SK-N-SH (cell line): ENCODE data around the gene HS3ST5. TPM values are rescaled to one million over a fixed set of nuclear protein-coding genes. Genes with fewer than 3 reads are reported as not detected.

ENCODE experiments used
- CTCF ChIA-PET: fragments of 300-600, 350-600 bp; formaldehyde crosslinking; extraction: SDS; loops from one replicate; lab custom pipeline; 2021; lab: Yijun Ruan, JAX
- POLR2A ChIA-PET: fragments of 350-600 bp; sonication (Branson Sonifier 250); formaldehyde crosslinking; extraction: SDS; loops from one replicate; lab custom pipeline; 2020; ENCODE audit warnings: antibody characterized with exemption, inconsistent platforms; lab: Yijun Ruan, JAX
- DNase-seq: peaks from one replicate; pipeline ENCODE4 v3.0.0; 2012
- H2AFZ ChIP-seq: fragments of 200-600 bp; sonication (generic); 2 replicates; pipeline ENCODE4 v1.8.1; 2016; ENCODE audit warnings: antibody characterized with exemption, mild to moderate bottlenecking, low read depth
- H3F3A ChIP-seq: fragments of 200-600 bp; sonication (generic); replicated peaks from 2 replicates; pipeline ENCODE3; 2016; ENCODE audit warnings: antibody characterized with exemption, mild to moderate bottlenecking; ENCODE audit not compliant: insufficient read depth
- H3K27ac ChIP-seq, 2 experiments: fragments of 200-500 bp in 1 of 2; fragments of 200-600 bp in 1 of 2; sonication (Bioruptor generic) in 1 of 2; sonication (generic), shearing (Covaris generic) in 1 of 2; 2 replicates each; pipeline versions ENCODE4 v1.5.1 to v1.6.1; 2014 to 2016; ENCODE audit warnings: low read depth in 2 of 2, inconsistent platforms in 1 of 2, low read length in 1 of 2, mild to moderate bottlenecking in 1 of 2, mixed read lengths in 1 of 2
- H3K27me3 ChIP-seq: fragments of 200-600 bp; sonication (generic), shearing (Covaris generic); 2 replicates; pipeline ENCODE4 v1.6.1; 2016; ENCODE audit warnings: mixed run types; ENCODE audit not compliant: insufficient read depth
- H3K36me3 ChIP-seq, 2 experiments: fragments of 200-500 bp in 1 of 2; fragments of 200-600 bp in 1 of 2; sonication (Bioruptor generic) in 1 of 2; sonication (generic) in 1 of 2; replicated peaks in 1 of 2; 2 replicates each; pipeline versions ENCODE3 to v1.5.1; 2014 to 2016; ENCODE audit warnings: low read length in 1 of 2, mild to moderate bottlenecking in 1 of 2; ENCODE audit not compliant: insufficient read depth in 2 of 2, control insufficient read depth in 1 of 2
- H3K4me1 ChIP-seq, 2 experiments: fragments of 200-500 bp in 1 of 2; fragments of 200-600 bp in 1 of 2; sonication (Bioruptor generic) in 1 of 2; sonication (generic), shearing (Covaris generic) in 1 of 2; 2 replicates each; pipeline versions ENCODE4 v1.5.1 to v1.6.1; 2014 to 2016; ENCODE audit warnings: low read depth in 1 of 2, low read length in 1 of 2, mixed run types in 1 of 2; ENCODE audit not compliant: insufficient read depth in 2 of 2, control insufficient read depth in 1 of 2
- H3K4me2 ChIP-seq: fragments of 200-600 bp; sonication (generic), shearing (Covaris generic); 2 replicates; pipeline ENCODE4 v1.6.1; 2017; ENCODE audit warnings: mixed run types
- H3K4me3 ChIP-seq, 2 experiments: fragments of 200-500 bp in 1 of 2; fragments of 200-600 bp in 1 of 2; sonication (Bioruptor generic) in 1 of 2; sonication (generic), shearing (Covaris generic) in 1 of 2; 2 replicates each; pipeline versions ENCODE4 v1.5.1 to v1.8.1; 2014 to 2016; ENCODE audit warnings: low read depth in 2 of 2, inconsistent platforms in 1 of 2, low read length in 1 of 2, mild to moderate bottlenecking in 1 of 2, mixed read lengths in 1 of 2, moderate library complexity in 1 of 2
- H3K79me2 ChIP-seq: fragments of 200-600 bp; sonication (generic); 2 replicates; pipeline ENCODE4 v1.8.1; 2017; ENCODE audit warnings: mild to moderate bottlenecking; ENCODE audit not compliant: insufficient read depth
- H3K9ac ChIP-seq: fragments of 200-600 bp; sonication (generic); 2 replicates; pipeline ENCODE4 v1.6.1; 2017; ENCODE audit warnings: mixed run types
- H3K9me2 ChIP-seq: fragments of 200-600 bp; sonication (generic); 2 replicates; pipeline ENCODE4 v1.6.1; 2017; ENCODE audit warnings: mixed run types
- H3K9me3 ChIP-seq: fragments of 200-600 bp; sonication (generic); 2 replicates; pipeline ENCODE4 v1.6.1; 2017; ENCODE audit warnings: mixed run types, mild to moderate bottlenecking, moderate library complexity
- H4K20me1 ChIP-seq: fragments of 200-600 bp; sonication (generic); 2 replicates; pipeline ENCODE4 v1.6.1; 2017; ENCODE audit warnings: mild to moderate bottlenecking, mixed run types; ENCODE audit not compliant: insufficient read depth
- ELF1 ChIP-seq: IDR thresholded peaks from 2 replicates; pipeline ENCODE4 v1.4.0; 2012
- EP300 ChIP-seq, 2 experiments: IDR thresholded peaks; 2 replicates each; pipeline versions ENCODE4 v1.4.0 to v1.6.1; 2012; ENCODE audit warnings: borderline replicate concordance in 1 of 2, low read depth in 1 of 2, low read length in 1 of 2
- FOXJ3 ChIP-seq: sonication (generic); formaldehyde crosslinking; IDR thresholded peaks from 2 replicates; pipeline ENCODE4 v1.5.1; 2020; ENCODE audit warnings: mild to moderate bottlenecking, missing genetic modification reagents
- GABPA ChIP-seq: IDR thresholded peaks from 2 replicates; pipeline ENCODE4 v1.4.0; 2012; ENCODE audit warnings: low read depth, mild to moderate bottlenecking
- JUND ChIP-seq: IDR thresholded peaks from 2 replicates; pipeline ENCODE4 v1.4.0; 2012
- MXI1 ChIP-seq: IDR thresholded peaks from 2 replicates; pipeline ENCODE4 v1.6.1; 2012; ENCODE audit warnings: mild to moderate bottlenecking, low read depth, low read length, improper control_type of control experiment
- PBX3 ChIP-seq: IDR thresholded peaks from 2 replicates; pipeline ENCODE4; 2012
- POLR2AphosphoS5 ChIP-seq: IDR thresholded peaks from 2 replicates; pipeline ENCODE4 v1.6.1; 2012; ENCODE audit warnings: low read depth, low read length
- REST ChIP-seq: IDR thresholded peaks from 2 replicates; pipeline ENCODE4 v1.6.1; 2012; ENCODE audit warnings: mild to moderate bottlenecking, low read depth, low read length, moderate library complexity
- RFX5 ChIP-seq: IDR thresholded peaks from 2 replicates; pipeline ENCODE4 v1.6.1; 2012; ENCODE audit warnings: mild to moderate bottlenecking, improper control_type of control experiment, low read length
- RXRA ChIP-seq: IDR thresholded peaks from 2 replicates; pipeline ENCODE4 v1.4.0; 2012; ENCODE audit warnings: low read depth, mild to moderate bottlenecking, borderline replicate concordance
- SIN3A ChIP-seq: IDR thresholded peaks from 2 replicates; pipeline ENCODE4 v1.6.1; 2012; ENCODE audit warnings: low read depth, mild to moderate bottlenecking, low read length, moderate library complexity, borderline replicate concordance
- SMC3 ChIP-seq: IDR thresholded peaks from 2 replicates; pipeline ENCODE4 v1.6.1; 2012; ENCODE audit warnings: low read depth, low read length, improper control_type of control experiment
- TAF1 ChIP-seq: IDR thresholded peaks from 2 replicates; pipeline ENCODE4 v1.6.1; 2012; ENCODE audit warnings: low read depth, mild to moderate bottlenecking, low read length, moderate library complexity, borderline replicate concordance
- TEAD4 ChIP-seq: IDR thresholded peaks from 2 replicates; pipeline ENCODE4 v1.4.0; 2012; ENCODE audit warnings: mild to moderate bottlenecking, borderline replicate concordance; ENCODE audit not compliant: insufficient read depth
- USF2 ChIP-seq: fragments of 150-350 bp; IDR thresholded peaks from 2 replicates; pipeline ENCODE4 v1.6.1; 2017; ENCODE audit warnings: antibody characterized with exemption, low read length, low read depth, borderline replicate concordance
- YY1 ChIP-seq: IDR thresholded peaks from 2 replicates; pipeline ENCODE4 v1.4.0; 2012; ENCODE audit warnings: low read depth, mild to moderate bottlenecking
- WGBS: methylation state at CpG from one replicate; pipeline ENCODE4 v1.1.6; 2017; ENCODE audit warnings: low lambda C conversion rate; 5-methylcytosine and 5-hydroxymethylcytosine counted together
- polyA plus RNA-seq, 3 experiments: library from polyadenylated mRNA; depleted of rRNA; stranded (reverse); fragments of >200 nt; gene quantifications; 2 replicates each; pipeline ENCODE4 v1.2.3, GENCODE V29; 2012
- TF ChIP-seq, protein P1 (sequence below): fragments of 150-350 bp; IDR thresholded peaks from 2 replicates; pipeline ENCODE4 v1.6.1; 2016; ENCODE audit warnings: mild to moderate bottlenecking, low read depth, low read length
- TF ChIP-seq, protein P2 (sequence below): fragments of 200-600 bp; sonication (generic); IDR thresholded peaks from 2 replicates; pipeline ENCODE4 v1.6.1; 2017; ENCODE audit warnings: antibody characterized with exemption, mild to moderate bottlenecking, moderate library complexity
- TF ChIP-seq, protein P3 (sequence below): IDR thresholded peaks from 2 replicates; pipeline ENCODE4 v1.4.0; 2012; ENCODE audit warnings: low read depth

Gene HS3ST5
- polyA plus RNA-seq, 1 of the 3 experiments (the other 2 are of a cell fraction): 0.02 TPM

- Histone ChIP-seq H3K79me2 (no peaks in the 10 kb centered on the region), H3K27ac (no peak overlapping the region), H4K20me1 (no peaks in the 10 kb centered on the region), H3K4me2 (no peak overlapping the region), H3K4me1 (no peaks in the 10 kb centered on the region), H3K36me3 (no peaks in the 10 kb centered on the region), H3K27me3 (no peaks in the 10 kb centered on the region), H3K4me3 (no peak overlapping the region), H3K9ac (no peak overlapping the region), H3K9me2 (no peaks in the 10 kb centered on the region), H2AFZ (no peak overlapping the region), H3F3A (no peaks in the 10 kb centered on the region), H3K9me3 (no peaks in the 10 kb centered on the region)
- ChIA-PET CTCF (interaction anchor here (1.0 kb wide), 1 partner anchor 109 kb away, joined by 3 read pairs; no protein-coding TSS in a partner anchor), POLR2A (no interaction called here)
- no peak for TF ChIP-seq PBX3
- TF ChIP-seq, protein P1, sequence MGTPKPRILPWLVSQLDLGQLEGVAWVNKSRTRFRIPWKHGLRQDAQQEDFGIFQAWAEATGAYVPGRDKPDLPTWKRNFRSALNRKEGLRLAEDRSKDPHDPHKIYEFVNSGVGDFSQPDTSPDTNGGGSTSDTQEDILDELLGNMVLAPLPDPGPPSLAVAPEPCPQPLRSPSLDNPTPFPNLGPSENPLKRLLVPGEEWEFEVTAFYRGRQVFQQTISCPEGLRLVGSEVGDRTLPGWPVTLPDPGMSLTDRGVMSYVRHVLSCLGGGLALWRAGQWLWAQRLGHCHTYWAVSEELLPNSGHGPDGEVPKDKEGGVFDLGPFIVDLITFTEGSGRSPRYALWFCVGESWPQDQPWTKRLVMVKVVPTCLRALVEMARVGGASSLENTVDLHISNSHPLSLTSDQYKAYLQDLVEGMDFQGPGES: no peak
- no peak for TF ChIP-seq RXRA
- TF ChIP-seq JUND: no peak
- TF ChIP-seq SIN3A: no peak
- TF ChIP-seq SMC3: no peak
- no peak for TF ChIP-seq YY1
- TF ChIP-seq, protein P2, sequence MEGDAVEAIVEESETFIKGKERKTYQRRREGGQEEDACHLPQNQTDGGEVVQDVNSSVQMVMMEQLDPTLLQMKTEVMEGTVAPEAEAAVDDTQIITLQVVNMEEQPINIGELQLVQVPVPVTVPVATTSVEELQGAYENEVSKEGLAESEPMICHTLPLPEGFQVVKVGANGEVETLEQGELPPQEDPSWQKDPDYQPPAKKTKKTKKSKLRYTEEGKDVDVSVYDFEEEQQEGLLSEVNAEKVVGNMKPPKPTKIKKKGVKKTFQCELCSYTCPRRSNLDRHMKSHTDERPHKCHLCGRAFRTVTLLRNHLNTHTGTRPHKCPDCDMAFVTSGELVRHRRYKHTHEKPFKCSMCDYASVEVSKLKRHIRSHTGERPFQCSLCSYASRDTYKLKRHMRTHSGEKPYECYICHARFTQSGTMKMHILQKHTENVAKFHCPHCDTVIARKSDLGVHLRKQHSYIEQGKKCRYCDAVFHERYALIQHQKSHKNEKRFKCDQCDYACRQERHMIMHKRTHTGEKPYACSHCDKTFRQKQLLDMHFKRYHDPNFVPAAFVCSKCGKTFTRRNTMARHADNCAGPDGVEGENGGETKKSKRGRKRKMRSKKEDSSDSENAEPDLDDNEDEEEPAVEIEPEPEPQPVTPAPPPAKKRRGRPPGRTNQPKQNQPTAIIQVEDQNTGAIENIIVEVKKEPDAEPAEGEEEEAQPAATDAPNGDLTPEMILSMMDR: no peak
- TF ChIP-seq GABPA: no peak
- TF ChIP-seq EP300 (IDR thresholded peaks at IDR 0.05; ENCODE audit: borderline replicate concordance in 1 of 2, low read depth in 1 of 2, low read length in 1 of 2): no peak
- TF ChIP-seq USF2: no peak
- TF ChIP-seq, protein P3, sequence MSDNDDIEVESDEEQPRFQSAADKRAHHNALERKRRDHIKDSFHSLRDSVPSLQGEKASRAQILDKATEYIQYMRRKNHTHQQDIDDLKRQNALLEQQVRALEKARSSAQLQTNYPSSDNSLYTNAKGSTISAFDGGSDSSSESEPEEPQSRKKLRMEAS: no peak
- TF ChIP-seq TAF1: no peak
- TF ChIP-seq POLR2AphosphoS5: no peak
- no peak for TF ChIP-seq MXI1
- TF ChIP-seq ELF1: no peak
- TF ChIP-seq RFX5: no peak
- TF ChIP-seq REST: no peak
- no peak for TF ChIP-seq FOXJ3 (CRISPR knock-in tag)
- TF ChIP-seq TEAD4: no peak
- no peak for DNase-seq
- WGBS: 43% methylated on average over 7 of the region's 7 CpGs
Measured at GRCh38 chr6:114195631-114196403, 147.0 kb downstream of the HS3ST5 start.
